Endothelial cell of umbilical vein (primary cell): ENCODE data around the gene CRHR1. TPM values are rescaled to one million over a fixed set of nuclear protein-coding genes. Genes with fewer than 3 reads are reported as not detected.

Experiments used
- BruUV-seq: library from RNA; stranded (reverse); fragments of 400-500 nt; replicated peaks from 2 replicates; lab custom pipeline; 2021; lab: Mats Ljungman, UMichigan
- CTCF ChIA-PET: fragments of 300-600, 350-600 bp; sonication (Branson Sonifier 250); formaldehyde crosslinking; loops from one replicate; lab custom pipeline; 2021; ENCODE audit warnings: antibody characterized with exemption, inconsistent platforms; lab: Charles Lee
- POLR2A ChIA-PET: fragments of 300-600, 350-600 bp; sonication (Branson Sonifier 250); formaldehyde crosslinking; loops from one replicate; lab custom pipeline; 2021; ENCODE audit warnings: antibody characterized with exemption, inconsistent platforms; lab: Charles Lee
- DNase-seq: peaks from one replicate; pipeline ENCODE4 v3.0.0-alpha.2; 2011; ENCODE audit warnings: low read depth, low spot score
- FAIRE-seq: peaks from 2 replicates; lab custom pipeline; 2011; peaks lifted over from hg19 to GRCh38; lab: Jason Lieb, UNC
- H2AFZ ChIP-seq: 2 replicates; pipeline ENCODE4 v1.6.0; 2012; ENCODE audit warnings: low read depth, low read length, control low read depth, inconsistent platforms
- H3K27ac ChIP-seq: 2 replicates; pipeline ENCODE4 v1.5.1; 2011; ENCODE audit warnings: low read depth, mild to moderate bottlenecking, control low read depth, low read length, moderate library complexity; ENCODE audit not compliant: insufficient read depth
- H3K27me3 ChIP-seq, 2 experiments: 2 replicates each; pipeline versions ENCODE4 v1.6.0 to v1.6.1; 2011; ENCODE audit warnings: low read length in 2 of 2, mixed read lengths in 1 of 2; ENCODE audit not compliant: control insufficient read depth in 2 of 2, insufficient read depth in 2 of 2
- H3K36me3 ChIP-seq, 2 experiments: 2 replicates in 1 of 2; 3 replicates in 1 of 2; pipeline ENCODE4 v1.5.1; 2011; ENCODE audit warnings: low read length in 2 of 2, mild to moderate bottlenecking in 1 of 2, moderate library complexity in 1 of 2; ENCODE audit not compliant: control insufficient read depth in 2 of 2, insufficient read depth in 2 of 2; ENCODE audit errors: extremely low read depth in 1 of 2
- H3K4me1 ChIP-seq: 3 replicates; pipeline ENCODE4 v1.5.1; 2011; ENCODE audit warnings: mild to moderate bottlenecking, low read length; ENCODE audit not compliant: control insufficient read depth, insufficient read depth; ENCODE audit errors: extremely low read depth
- H3K4me2 ChIP-seq: 2 replicates; pipeline ENCODE4 v1.6.1; 2011; ENCODE audit warnings: low read length, control low read depth, mixed read lengths; ENCODE audit not compliant: insufficient read depth
- H3K4me3 ChIP-seq, 3 experiments: fragments of 200-600 bp in 1 of 3; sonication (generic), shearing (Covaris generic) in 1 of 3; replicated peaks in 1 of 3; 2 replicates each; pipeline ENCODE4 v1.5.1; 2011 to 2016; ENCODE audit warnings: control low read depth in 3 of 3, low read length in 3 of 3, mild to moderate bottlenecking in 2 of 3, inconsistent platforms in 1 of 3, low read depth in 1 of 3, moderate library complexity in 1 of 3; ENCODE audit not compliant: insufficient read depth in 1 of 3
- H3K79me2 ChIP-seq: 2 replicates; pipeline ENCODE4 v1.6.0; 2012; ENCODE audit warnings: low read length, inconsistent platforms; ENCODE audit not compliant: control insufficient read depth, insufficient read depth
- H3K9ac ChIP-seq: replicated peaks from 2 replicates; pipeline ENCODE3; 2011; ENCODE audit warnings: low read length, control low read depth; ENCODE audit not compliant: insufficient read depth; ENCODE audit errors: extremely low read depth
- H3K9me1 ChIP-seq: replicated peaks from 3 replicates; pipeline ENCODE4 v1.6.0; 2011; ENCODE audit warnings: mild to moderate bottlenecking, low read length; ENCODE audit not compliant: control insufficient read depth, insufficient read depth; ENCODE audit errors: extremely low read depth
- H3K9me3 ChIP-seq: replicated peaks from 2 replicates; pipeline ENCODE4 v1.5.1; 2012; ENCODE audit warnings: low read length, inconsistent platforms; ENCODE audit not compliant: control insufficient read depth, insufficient read depth
- H4K20me1 ChIP-seq: replicated peaks from 2 replicates; pipeline ENCODE3; 2011; ENCODE audit warnings: mild to moderate bottlenecking, low read length; ENCODE audit not compliant: control insufficient read depth, insufficient read depth; ENCODE audit errors: extremely low read depth
- EZH2 ChIP-seq: IDR thresholded peaks from 2 replicates; pipeline ENCODE4 v1.6.1; 2012; ENCODE audit warnings: borderline replicate concordance, low read depth, mild to moderate bottlenecking, moderate library complexity, low read length, inconsistent platforms; ENCODE audit not compliant: severe bottlenecking
- FOS ChIP-seq: IDR thresholded peaks from 2 replicates; pipeline ENCODE4 v1.6.1; 2011; ENCODE audit warnings: mild to moderate bottlenecking, low read length, moderate library complexity, borderline replicate concordance; ENCODE audit not compliant: insufficient read depth
- GATA2 ChIP-seq: IDR thresholded peaks from 2 replicates; pipeline ENCODE4 v1.7.0; 2011; ENCODE audit warnings: low read depth, mild to moderate bottlenecking, moderate library complexity, mixed read lengths, low read length; ENCODE audit not compliant: insufficient read length, insufficient read depth
- JUN ChIP-seq: IDR thresholded peaks from 2 replicates; pipeline ENCODE4 v1.6.1; 2011; ENCODE audit warnings: borderline replicate concordance, low read depth; ENCODE audit not compliant: insufficient read length, insufficient read depth
- MYC ChIP-seq: IDR thresholded peaks from one replicate; pipeline ENCODE4 v1.6.1; 2011; ENCODE audit warnings: mild to moderate bottlenecking, low read depth, low read length
- POLR2A ChIP-seq: IDR thresholded peaks from 2 replicates; pipeline ENCODE4 v1.6.1; 2012; ENCODE audit warnings: low read depth, mild to moderate bottlenecking, control low read depth, low read length
- POLR2AphosphoS5 ChIP-seq: IDR thresholded peaks from 2 replicates; pipeline ENCODE4 v1.6.1; 2012; ENCODE audit warnings: low read depth, mild to moderate bottlenecking, control low read depth, low read length, moderate library complexity; ENCODE audit not compliant: insufficient read depth
- dilution Hi-C: fragments of 300-500 bp; cut with MboI; formaldehyde crosslinking; loops from one replicate; pipeline ENCODE4 v1.15.0; 2019; ENCODE audit warnings: low sequenced_read_pairs; ENCODE audit not compliant: extremely low pct_ligation_motif_present
- intact Hi-C: fragments of 100-400 bp; cut with micrococcal nuclease; formaldehyde crosslinking; loops from one replicate; pipeline ENCODE4 v1.10.0; 2022
- polyA plus RNA-seq, 4 experiments: library from polyadenylated mRNA; depleted of rRNA in 3 of 4; stranded (reverse) in 3 of 4; unstranded in 1 of 4; fragments of >200 nt; gene quantifications; 2 replicates each; pipeline versions ENCODE4 v1.2.1 to v1.2.3, GENCODE V29; 2011 to 2012; ENCODE audit warnings: missing spikeins in 1 of 4
- total RNA-seq: library from RNA; stranded (reverse); gene quantifications from 2 replicates; pipeline ENCODE4 v1.2.3, GENCODE V29; 2021
- TF ChIP-seq, protein P1 (sequence below): IDR thresholded peaks from 2 replicates; pipeline ENCODE4 v1.6.1; 2011; ENCODE audit not compliant: insufficient read depth, insufficient read length
- TF ChIP-seq, protein P2 (sequence below), 2 donors: IDR thresholded peaks; 1 replicate in 1 of 2; 2 replicates in 1 of 2; pipeline ENCODE4 v1.5.1; 2011; ENCODE audit warnings: low read length in 2 of 2, mild to moderate bottlenecking in 2 of 2, moderate library complexity in 2 of 2, control low read depth in 1 of 2, inconsistent platforms in 1 of 2, low read depth in 1 of 2; ENCODE audit not compliant: insufficient read depth in 1 of 2; ENCODE audit errors: extremely low read depth in 1 of 2

Gene CRHR1
- total and polyA plus RNA-seq, 2 donors (not counting 3 experiments of a cell fraction or from before 2014, with no cell fraction given) = not detected

DNA sequence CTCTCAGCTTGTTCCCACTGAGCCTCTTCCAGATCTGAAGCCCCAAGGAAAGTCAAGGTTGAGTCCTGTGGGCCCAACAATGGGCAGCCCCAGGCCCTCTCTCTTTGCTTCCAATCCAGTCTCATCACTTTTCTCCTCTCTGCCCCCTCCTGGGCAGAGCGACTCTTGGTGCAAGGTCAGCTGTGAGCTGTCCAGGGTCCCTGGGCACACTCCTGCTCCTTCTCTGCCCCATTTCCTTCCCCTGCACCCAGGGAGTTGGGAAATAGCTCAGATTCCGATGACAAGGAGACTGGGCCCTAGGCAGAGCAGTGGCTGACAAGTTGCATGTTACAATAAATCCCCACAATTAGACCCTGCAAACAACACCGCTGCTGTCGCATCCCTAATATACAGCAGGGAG is 16.1 kb upstream of the CRHR1 start:
- FAIRE-seq (no peak), DNase-seq (no peak)
- Histone ChIP-seq H3K27ac (no peak overlapping the region), H3K79me2 (no peaks in the 10 kb centered on the region), H3K4me1 (no peaks in the 10 kb centered on the region), H3K4me3 (no peak overlapping the region), H4K20me1 (no peaks in the 10 kb centered on the region), H3K9me1 (no peaks in the 10 kb centered on the region), H3K27me3 (peaks cover 5% of the 10 kb centered on the region in 2 experiments), H3K4me2 (no peak overlapping the region), H3K9ac (no peak overlapping the region), H3K9me3 (no peaks in the 10 kb centered on the region), H3K36me3 (no peaks in the 10 kb centered on the region), H2AFZ (no peak overlapping the region)
- ChIA-PET POLR2A (no interaction called here), CTCF (interaction anchor here (1.1 kb wide), 1 partner anchor 128 kb away, joined by 4 read pairs; no protein-coding TSS in a partner anchor)
- no TSS peak for BruUV-seq
- intact Hi-C loops (no loop called here), dilution Hi-C loops (no loop called here)
- TF ChIP-seq GATA2 (no peak), FOS (no peak), JUN (no peak), POLR2AphosphoS5 (no peak), MYC (no peak), POLR2A (no peak), EZH2 (no peak)
- TF ChIP-seq, protein P1, sequence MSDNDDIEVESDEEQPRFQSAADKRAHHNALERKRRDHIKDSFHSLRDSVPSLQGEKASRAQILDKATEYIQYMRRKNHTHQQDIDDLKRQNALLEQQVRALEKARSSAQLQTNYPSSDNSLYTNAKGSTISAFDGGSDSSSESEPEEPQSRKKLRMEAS = no peak
- TF ChIP-seq, protein P2, sequence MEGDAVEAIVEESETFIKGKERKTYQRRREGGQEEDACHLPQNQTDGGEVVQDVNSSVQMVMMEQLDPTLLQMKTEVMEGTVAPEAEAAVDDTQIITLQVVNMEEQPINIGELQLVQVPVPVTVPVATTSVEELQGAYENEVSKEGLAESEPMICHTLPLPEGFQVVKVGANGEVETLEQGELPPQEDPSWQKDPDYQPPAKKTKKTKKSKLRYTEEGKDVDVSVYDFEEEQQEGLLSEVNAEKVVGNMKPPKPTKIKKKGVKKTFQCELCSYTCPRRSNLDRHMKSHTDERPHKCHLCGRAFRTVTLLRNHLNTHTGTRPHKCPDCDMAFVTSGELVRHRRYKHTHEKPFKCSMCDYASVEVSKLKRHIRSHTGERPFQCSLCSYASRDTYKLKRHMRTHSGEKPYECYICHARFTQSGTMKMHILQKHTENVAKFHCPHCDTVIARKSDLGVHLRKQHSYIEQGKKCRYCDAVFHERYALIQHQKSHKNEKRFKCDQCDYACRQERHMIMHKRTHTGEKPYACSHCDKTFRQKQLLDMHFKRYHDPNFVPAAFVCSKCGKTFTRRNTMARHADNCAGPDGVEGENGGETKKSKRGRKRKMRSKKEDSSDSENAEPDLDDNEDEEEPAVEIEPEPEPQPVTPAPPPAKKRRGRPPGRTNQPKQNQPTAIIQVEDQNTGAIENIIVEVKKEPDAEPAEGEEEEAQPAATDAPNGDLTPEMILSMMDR (IDR thresholded peaks at IDR 0.05; ENCODE audit: extremely low read depth in 1 of 2, insufficient read depth in 1 of 2, low read depth in 1 of 2, low read length in 2 of 2) = no peak
